Ovary (tissue), 9 donors: Measurements from ENCODE around the gene OR10C1. TPM values are rescaled to one million over a fixed set of nuclear protein-coding genes. Genes with fewer than 3 reads are reported as not detected.

Experiments
- DNase-seq, 5 donors: peaks; one replicate each; pipeline ENCODE4 v3.0.0-alpha.2; 2019 to 2020
- H3K27ac ChIP-seq, 2 donors: fragments of 200-600 bp; one replicate each; pipeline versions ENCODE4 v1.5.1 to v1.8.0; 2019 to 2022
- H3K27me3 ChIP-seq: fragments of 200-600 bp; one replicate; pipeline ENCODE4 v1.8.0; 2022
- H3K36me3 ChIP-seq: fragments of 200-600 bp; sonication (generic); one replicate; pipeline ENCODE4 v1.5.1; 2019
- H3K4me1 ChIP-seq: one replicate; pipeline ENCODE4 v1.8.1; 2013; ENCODE audit warnings: mild to moderate bottlenecking, moderate library complexity; ENCODE audit not compliant: insufficient read depth
- H3K4me3 ChIP-seq: fragments of 200-600 bp; sonication (generic); one replicate; pipeline ENCODE4 v1.5.1; 2017
- H3K9me3 ChIP-seq, 2 donors: fragments of 200-600 bp in 1 of 2; sonication (generic) in 1 of 2; one replicate each; pipeline versions ENCODE4 v1.5.1 to v1.8.1; 2013 to 2019; ENCODE audit warnings: mild to moderate bottlenecking in 1 of 2, moderate library complexity in 1 of 2
- CTCF ChIP-seq, 3 donors: fragments of 450-650 bp in 2 of 3; fragments of 200-600 bp in 1 of 3; IDR thresholded peaks; one replicate each; pipeline versions ENCODE4 v1.5.1 to v1.8.0; 2016 to 2022; ENCODE audit warnings: antibody characterized with exemption in 3 of 3, mild to moderate bottlenecking in 1 of 3
- EP300 ChIP-seq: sonication (generic); formaldehyde crosslinking; IDR thresholded peaks from one replicate; pipeline ENCODE4 v1.6.1; 2017; ENCODE audit warnings: antibody characterized with exemption
- POLR2A ChIP-seq: fragments of 450-650 bp; IDR thresholded peaks from one replicate; pipeline ENCODE4 v1.6.1; 2017; ENCODE audit warnings: antibody characterized with exemption, mild to moderate bottlenecking, moderate library complexity
- WGBS, 3 donors: extraction: QIAGEN DNeasy Blood & Tissue Kit in 1 of 3; methylation state at CpG; one replicate each; pipeline versions ENCODE4 v1.1.5 to v1.1.7; 2013 to 2017; 5-methylcytosine and 5-hydroxymethylcytosine counted together
- intact Hi-C, 4 donors: fragments of 100-400 bp; cut with DNase I; formaldehyde crosslinking; loops; one replicate each; pipeline versions ENCODE4 v1.11.0 to v1.15.1; 2022 to 2023
- polyA plus RNA-seq, 2 donors: library from polyadenylated mRNA; stranded (reverse); fragments of 200-250 nt in 1 of 2; fragments of 350-450 nt in 1 of 2; fragmentation: Illumina TruSeq in 1 of 2; extraction: RNeasy Lipid Tissue Mini Kit (QIAGEN cat#74804) in 1 of 2; gene quantifications; one replicate each; pipeline ENCODE4 v1.2.3, GENCODE V29; 2013 to 2014
- total RNA-seq, 7 donors: library from RNA; depleted of rRNA in 2 of 7; stranded (reverse); fragments of >200 nt in 2 of 7; fragmentation: NEBNext Ultra II Directional in 3 of 7; extraction: Animal tissue kit (Norgen Biotek cat#: 25700) in 3 of 7; gene quantifications; one replicate each; pipeline versions ENCODE4 v1.1.0 to v1.2.4, GENCODE V29; 2016 to 2023
- donor health status: DM: no; HTN: no; CAD: no; lungs with moderate emphysema.
- donor health status: DM: no; HTN: no; CAD: no.
- donor health status: Bipolar disorder and iron deficiency.
- donor health status: DM: yes; HTN: yes; CAD: no.
- donor health status: DM: no; HTN: no; CAD: no.
- donor health status: DM: yes; HTN: yes; CAD: no.

OR10C1 gene
- total and polyA plus RNA-seq, 9 donors, result not detected

- H3K4me1 ChIP-seq, result no peaks in the 10 kb centered on the region
- no peak overlapping the region for H3K27ac ChIP-seq
- H3K9me3 ChIP-seq, result no peaks in the 10 kb centered on the region
- intact Hi-C loops, result no loop called here
- 70 to 83% (median 72%) methylated on average over 3 of the region's 3 CpGs for WGBS, 3 donors
- no peak for TF ChIP-seq POLR2A
- no peaks in the 10 kb centered on the region for H3K36me3 ChIP-seq
- no peak for DNase-seq
- H3K27me3 ChIP-seq, result no peaks in the 10 kb centered on the region
- no peak overlapping the region for H3K4me3 ChIP-seq
These were observed 12.5 kb downstream of the OR10C1 start for GRCh38 chr6:29451471-29452193.

- TF ChIP-seq EP300 (no peak), POLR2A (no peak), CTCF (IDR thresholded peaks at IDR 0.05) (no peak)
- no peaks in the 10 kb centered on the region for H3K27me3 ChIP-seq
- 65 to 75% (median 65%) methylated on average over 2 of the region's 2 CpGs for WGBS, 3 donors
- no peak within 1 kb of the TSS for H3K4me3 ChIP-seq
- DNase-seq, result no peak
- H3K27ac ChIP-seq, result no peak within 1 kb of the TSS
- H3K4me1 ChIP-seq, result no peaks in the 10 kb centered on the region
- intact Hi-C loops, result loop anchor here in 1 of 4 donors (2.0 kb wide), 1 partner anchor 62 kb away; the partner anchor contains the start of gene OR12D2
- no peaks in the 10 kb centered on the region for H3K36me3 ChIP-seq
- no peaks in the 10 kb centered on the region for H3K9me3 ChIP-seq
These were observed 17.9 kb downstream of the OR10C1 start, which contains the start of the genes OR11A1 and OR2H1 for GRCh38 chr6:29456971-29457370. Gene OR11A1 (minus strand): TSS chr6:29457071. CDS start chr6:29427641, 29,430 bp downstream. Gene OR2H1 (plus strand): TSS chr6:29457155. CDS start chr6:29461770, 4,615 bp downstream.

- 81 to 91% (median 88%) methylated on average over 5 of the region's 5 CpGs for WGBS, 3 donors
- no peak overlapping the region for H3K4me3 ChIP-seq
- H3K36me3 ChIP-seq, result no peaks in the 10 kb centered on the region
- no peaks in the 10 kb centered on the region for H3K4me1 ChIP-seq
- no peak overlapping the region for H3K27ac ChIP-seq
- H3K27me3 ChIP-seq, result no peaks in the 10 kb centered on the region
- DNase-seq, result no peak
- TF ChIP-seq CTCF (IDR thresholded peaks at IDR 0.05) (no peak), POLR2A (no peak), EP300 (no peak)
- intact Hi-C loops, result no loop called here
- H3K9me3 ChIP-seq, result no peaks in the 10 kb centered on the region
These were observed 22.1 kb downstream of the OR10C1 start for GRCh38 chr6:29461021-29461814.

GRCh38 chr6:29462022-29462421 is 22.9 kb downstream of the OR10C1 start:
- Histone ChIP-seq H3K4me3 (no peak overlapping the region), H3K36me3 (no peaks in the 10 kb centered on the region), H3K27ac (no peak overlapping the region), H3K9me3 (no peaks in the 10 kb centered on the region), H3K27me3 (no peaks in the 10 kb centered on the region), H3K4me1 (no peaks in the 10 kb centered on the region)
- intact Hi-C loops, result no loop called here
- TF ChIP-seq CTCF (IDR thresholded peaks at IDR 0.05) (no peak), EP300 (no peak), POLR2A (no peak)
- 75 to 81% (median 79%) methylated on average over 6 of the region's 6 CpGs for WGBS, 3 donors
- no peak for DNase-seq
